Stimulated activated CD4-positive, alpha-beta T cell treated with anti-CD3 and anti-CD28 coated beads, TNF-alpha, amount 100 ng/mL, for 24 hours (primary cell): Measurements from ENCODE around the gene TMEM176B.
"Not testable (repeated sequence)": the region's sequence is repeated elsewhere in the genome, so short reads cannot be mapped to it uniquely, and the experiment has no call there.

Source experiments
- DNase-seq, 3 experiments: peaks; one replicate each; pipeline ENCODE4 v3.0.0-alpha.2; 2020; ENCODE audit warnings: low read depth in 3 of 3

The TMEM176B gene

GRCh38 chr7:150823043-150823442, 22.9 kb upstream of the TMEM176B start:
- DNase-seq: no peak

DNA sequence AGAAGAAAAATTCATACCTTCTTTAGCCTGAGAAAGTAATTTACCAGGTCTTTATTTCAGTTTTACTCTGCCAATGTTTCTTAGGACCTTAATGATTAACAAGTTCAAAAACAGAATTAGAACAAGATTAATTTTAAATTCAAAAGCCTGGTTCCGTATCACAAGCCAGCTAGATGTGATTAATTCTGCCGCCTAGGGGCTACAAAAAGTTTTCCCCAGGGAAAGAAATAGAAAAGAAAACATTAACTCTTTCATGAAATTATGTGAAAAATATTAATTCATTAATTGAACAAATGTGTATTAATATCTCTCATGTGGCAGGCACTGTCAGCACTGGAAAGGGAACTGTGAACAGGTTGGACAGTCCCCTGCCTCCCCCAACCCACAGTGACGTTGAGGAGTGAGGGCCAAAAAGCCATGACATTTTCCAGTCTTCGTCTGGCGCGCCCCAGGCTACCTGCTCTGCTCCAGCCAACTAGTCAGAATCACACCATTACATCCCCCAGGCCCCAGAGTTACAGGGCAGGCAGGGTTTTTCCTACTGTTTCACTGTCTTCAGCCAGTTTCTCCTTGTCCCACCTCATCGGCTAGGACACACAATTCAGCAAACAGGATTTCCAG, 20.5 kb upstream of the TMEM176B start:
- DNase-seq: no peak

GRCh38 chr7:150820148-150820547, 20.0 kb upstream of the TMEM176B start:
- no peak for DNase-seq

DNA sequence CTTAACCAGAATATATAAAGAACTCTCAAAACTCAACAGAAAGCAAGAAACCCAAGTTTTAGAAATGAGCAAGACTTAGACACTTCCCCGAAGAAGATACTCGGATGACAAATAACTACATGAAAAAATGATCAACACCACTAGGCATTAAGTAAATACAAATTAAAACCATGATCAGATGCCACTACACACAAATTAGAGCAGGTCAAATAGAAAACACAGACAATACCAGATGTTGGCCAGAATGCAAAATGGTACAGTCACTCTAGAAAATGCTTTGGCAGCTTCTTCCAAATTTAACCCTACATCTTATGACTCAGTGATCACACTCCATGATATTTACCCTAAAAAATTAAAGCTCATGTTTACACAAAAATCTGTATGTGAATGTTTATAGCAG, 18.8 kb upstream of the TMEM176B start:
- no peak for DNase-seq

GRCh38 chr7:150814328-150815001, 14.3 kb upstream of the TMEM176B start:
- no peak for DNase-seq

- not testable (repeated sequence) for DNase-seq
Observed at GRCh38 chr7:150807616-150808438, 7.7 kb upstream of the TMEM176B start.

DNA sequence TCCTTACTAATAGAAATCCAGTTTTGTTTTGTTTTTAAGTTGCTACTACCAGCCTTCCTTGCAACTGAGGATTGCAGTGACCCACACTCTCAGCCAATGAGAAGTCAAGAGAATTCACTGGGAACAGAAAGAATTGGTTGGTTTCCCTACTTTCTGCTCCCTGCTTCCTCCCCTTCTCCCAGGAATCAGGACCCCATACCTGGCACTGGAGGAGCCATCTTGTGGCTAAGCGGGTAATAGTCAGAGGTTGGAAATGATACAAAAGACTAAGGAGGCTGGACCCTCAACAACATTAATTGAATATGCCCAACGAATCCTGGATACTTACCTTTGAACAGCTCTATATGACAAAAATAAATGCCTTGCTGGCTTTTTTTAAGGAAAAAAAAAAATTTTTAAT, 6.7 kb upstream of the TMEM176B start:
- no peak for DNase-seq

- no peak for DNase-seq
Observed at GRCh38 chr7:150806454-150806853, 6.3 kb upstream of the TMEM176B start.

GRCh38 chr7:150805864-150806263, 5.7 kb upstream of the TMEM176B start:
- no peak for DNase-seq

GRCh38 chr7:150804802-150805201, 4.6 kb upstream of the TMEM176B start:
- DNase-seq: no peak

DNA sequence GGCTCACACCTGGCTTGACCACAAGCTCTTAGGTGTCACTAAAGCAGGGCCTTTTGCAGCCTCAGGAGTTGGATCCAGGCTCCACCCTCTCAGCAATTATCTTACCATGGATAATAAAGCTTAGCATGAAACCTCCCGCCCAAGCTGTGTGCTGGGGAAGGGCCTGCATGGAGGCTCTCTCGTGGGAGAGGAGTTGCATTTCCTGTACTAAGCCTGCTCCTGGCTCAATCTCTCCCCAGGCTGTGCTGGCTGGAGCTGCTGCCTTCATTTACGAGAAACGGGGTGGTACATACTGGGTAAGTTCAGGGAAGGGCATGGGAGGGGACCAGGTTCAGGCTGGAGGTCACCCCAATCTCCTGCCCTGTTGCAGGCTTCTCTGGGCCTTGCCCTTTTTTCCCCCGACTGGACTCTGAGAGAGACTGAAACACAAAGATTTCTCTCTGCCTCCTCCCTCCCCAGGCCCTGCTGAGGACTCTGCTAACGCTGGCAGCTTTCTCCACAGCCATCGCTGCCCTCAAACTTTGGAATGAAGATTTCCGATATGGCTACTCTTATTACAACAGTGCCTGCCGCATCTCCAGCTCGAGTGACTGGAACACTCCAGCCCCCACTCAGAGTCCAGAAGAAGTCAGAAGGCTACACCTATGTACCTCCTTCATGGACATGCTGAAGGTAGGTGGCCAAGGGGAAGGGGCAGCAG, 3.1 kb upstream of the TMEM176B start:
- DNase-seq: no peak

- no peak for DNase-seq
Observed at GRCh38 chr7:150801946-150802771, 2.0 kb upstream of the TMEM176B start.

GRCh38 chr7:150801242-150801945, 1.2 kb upstream of the TMEM176B start:
- no peak for DNase-seq

DNA sequence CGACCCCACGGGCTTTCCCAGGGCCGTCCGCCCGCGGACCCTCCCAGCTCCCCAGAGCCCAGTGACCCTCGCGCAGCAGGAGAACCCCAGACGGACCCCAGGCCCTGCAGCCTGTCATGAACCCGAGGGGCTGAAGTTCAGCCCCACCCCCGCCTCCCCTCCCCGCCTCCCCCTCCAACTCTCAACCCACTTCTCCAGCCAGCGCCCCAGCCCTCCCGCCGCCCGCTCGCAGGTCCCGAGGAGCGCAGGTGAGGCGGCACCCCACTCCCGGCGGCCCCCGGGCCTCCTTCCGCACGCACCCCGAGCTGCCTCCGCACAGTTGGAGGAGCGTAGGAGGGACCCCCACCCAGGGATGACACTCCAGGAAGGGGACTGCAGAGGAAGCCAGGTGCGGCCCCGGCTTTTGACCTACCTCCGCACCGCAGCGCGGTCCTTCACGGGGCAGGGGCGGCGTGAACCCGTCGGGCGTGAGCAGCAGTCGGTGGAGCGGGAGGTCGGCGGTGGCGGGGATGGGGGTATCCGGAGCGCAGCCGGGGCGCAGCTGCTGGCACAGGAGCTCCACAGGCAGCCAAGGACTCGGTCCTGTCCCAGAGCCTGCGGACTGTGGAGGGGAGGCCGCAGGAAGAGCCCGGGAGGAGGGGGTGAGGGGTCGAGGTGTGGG, 547 bp upstream of the TMEM176B start, which contains the start of gene TMEM176A:
Gene TMEM176A, plus strand, starts transcription at position 189 of the 661 bp plus-strand sequence. CDS start 782 bp downstream, outside the sequence.
- peak in 1 of 3 experiments; percentile 4 for DNase-seq

- no peak for DNase-seq
Observed at GRCh38 chr7:150799156-150799555, 1.0 kb downstream of the TMEM176B start.

GRCh38 chr7:150797661-150798060, 2.5 kb downstream of the TMEM176B start:
- DNase-seq: no peak

DNA sequence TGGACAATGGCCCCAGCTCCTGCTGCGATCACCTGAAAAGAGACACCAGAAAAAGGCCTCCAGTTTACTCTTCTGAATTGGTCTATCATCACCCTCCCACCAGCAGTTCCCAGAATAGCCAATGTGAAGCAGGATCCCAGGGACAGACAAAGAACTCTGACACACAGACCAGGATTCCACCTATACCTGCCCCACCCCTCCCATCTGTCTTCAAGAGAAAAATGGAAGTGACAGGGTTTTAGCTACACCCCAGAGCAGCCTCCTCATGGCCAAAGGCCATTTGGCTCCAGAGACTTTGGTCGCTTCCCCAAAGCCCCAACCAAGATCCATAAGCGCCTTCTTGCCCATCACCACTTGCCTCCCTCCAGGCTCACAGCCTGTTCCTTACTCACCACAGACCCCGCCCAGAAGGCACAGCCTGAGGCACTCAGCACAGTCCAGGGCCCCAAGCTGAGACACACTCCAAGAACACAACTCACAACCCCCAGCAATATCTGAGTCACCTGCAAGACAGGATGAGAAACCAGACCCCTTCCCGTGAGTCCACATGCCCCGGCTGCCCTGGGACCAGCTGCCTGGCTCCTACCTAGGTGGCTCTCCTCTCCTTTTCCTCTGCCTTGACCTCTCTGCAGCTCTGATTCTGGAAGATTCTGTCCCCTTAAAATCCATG, 6.5 kb downstream of the TMEM176B start:
- no peak for DNase-seq

DNA sequence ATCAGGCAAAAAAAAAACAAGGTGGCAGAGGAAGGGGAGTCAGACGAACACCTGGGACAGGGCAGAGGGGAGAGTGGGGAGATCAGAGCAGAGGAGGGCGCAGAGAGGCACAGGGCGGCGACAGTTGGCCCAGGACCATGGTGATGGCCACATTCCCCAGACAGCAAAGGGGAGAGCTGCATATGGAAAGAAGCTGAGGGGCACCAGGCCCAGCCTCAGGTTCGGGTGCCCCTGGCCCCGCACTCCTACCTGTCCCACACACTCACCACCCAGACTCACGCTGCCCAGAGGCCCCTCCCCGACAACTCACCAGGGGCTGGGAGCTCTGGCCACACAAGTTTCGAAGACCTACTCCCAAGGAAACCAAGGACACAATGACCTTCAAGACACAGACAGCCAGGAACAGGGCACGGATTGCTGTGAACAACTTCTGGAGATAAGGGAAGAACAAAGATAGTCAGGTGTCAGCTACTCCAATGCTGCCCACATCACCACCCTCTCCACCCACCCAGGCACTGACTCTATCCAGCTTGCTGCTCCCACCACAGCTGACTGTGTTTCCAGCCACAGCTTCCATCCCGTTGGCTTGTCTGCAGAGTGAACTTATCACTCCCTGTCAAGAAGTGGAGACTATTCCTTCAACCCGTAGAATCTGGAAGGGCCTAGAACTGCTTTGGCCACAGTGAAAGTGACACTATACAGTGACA, 8.3 kb downstream of the TMEM176B start:
- no peak for DNase-seq

GRCh38 chr7:150791304-150791703, 8.9 kb downstream of the TMEM176B start:
- DNase-seq: no peak
